NCI-H748 (cell line): Measurements from ENCODE around the gene CARMIL3.

ENCODE experiments used
- DNase-seq: peaks from one replicate; lab custom pipeline; 2025; ENCODE audit not compliant: unreplicated experiment; lab: John Stamatoyannopoulos, UW

Gene CARMIL3

DNA sequence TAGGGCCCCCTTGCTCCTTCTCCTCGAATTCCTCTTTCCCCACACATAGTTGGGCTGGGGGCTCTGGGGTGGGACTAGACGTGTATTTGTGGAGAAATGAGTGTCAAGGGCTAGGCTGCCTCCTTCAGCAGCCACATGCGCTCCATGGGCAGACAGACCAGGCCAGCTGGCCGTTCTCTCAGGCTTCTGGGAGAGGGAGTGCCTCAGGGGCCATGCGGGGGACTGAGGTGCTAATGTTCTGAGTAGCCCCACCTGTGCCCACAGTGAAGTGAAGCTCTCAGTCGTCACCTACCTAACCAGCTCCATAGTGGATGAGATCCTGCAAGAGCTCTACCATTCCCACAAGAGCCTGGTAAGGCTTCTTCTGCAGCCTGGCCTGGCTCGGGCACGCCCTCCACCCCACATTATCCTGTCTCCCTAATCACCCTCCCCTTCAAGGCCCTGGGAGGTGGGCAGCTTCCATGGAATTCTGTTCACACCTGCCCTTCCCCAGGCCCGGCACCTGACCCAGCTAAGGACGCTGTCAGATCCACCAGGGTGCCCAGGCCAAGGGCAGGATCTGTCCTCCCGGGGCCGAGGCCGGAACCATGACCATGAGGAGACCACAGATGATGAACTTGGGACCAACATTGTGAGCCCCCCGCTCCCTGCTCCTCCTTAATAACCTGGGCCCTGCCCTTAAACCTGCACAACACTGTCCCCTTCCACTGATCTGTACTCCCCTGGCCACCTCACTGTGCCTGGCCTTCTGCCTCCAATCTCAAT, 10.6 kb downstream of the CARMIL3 start:
- no peak for DNase-seq

DNA sequence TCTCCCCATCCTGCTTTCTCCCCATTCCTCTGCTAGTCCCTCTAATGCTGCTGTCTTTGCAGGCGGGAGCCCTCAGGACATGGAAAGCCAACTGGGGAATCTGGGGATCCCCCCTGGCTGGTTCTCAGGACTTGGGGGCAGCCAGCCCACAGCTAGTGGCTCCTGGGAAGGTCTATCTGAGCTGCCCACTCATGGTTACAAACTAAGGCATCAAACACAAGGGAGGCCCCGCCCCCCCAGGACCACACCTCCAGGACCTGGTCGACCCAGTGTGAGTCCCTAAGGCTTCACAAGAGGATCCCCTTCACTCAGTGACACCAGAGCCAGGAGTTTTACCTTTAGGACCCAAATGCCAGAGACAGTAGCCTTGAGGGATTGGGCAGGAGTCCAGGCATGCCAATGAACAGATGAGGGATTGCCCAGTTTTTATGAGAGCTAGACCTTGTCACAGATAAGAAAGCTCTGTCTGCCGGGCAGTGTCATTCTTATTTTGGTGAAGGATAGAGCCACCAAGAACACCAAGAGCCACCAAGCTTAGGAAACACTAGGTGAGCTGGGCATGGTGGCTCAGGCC, 11.5 kb downstream of the CARMIL3 start:
- no peak for DNase-seq

DNA sequence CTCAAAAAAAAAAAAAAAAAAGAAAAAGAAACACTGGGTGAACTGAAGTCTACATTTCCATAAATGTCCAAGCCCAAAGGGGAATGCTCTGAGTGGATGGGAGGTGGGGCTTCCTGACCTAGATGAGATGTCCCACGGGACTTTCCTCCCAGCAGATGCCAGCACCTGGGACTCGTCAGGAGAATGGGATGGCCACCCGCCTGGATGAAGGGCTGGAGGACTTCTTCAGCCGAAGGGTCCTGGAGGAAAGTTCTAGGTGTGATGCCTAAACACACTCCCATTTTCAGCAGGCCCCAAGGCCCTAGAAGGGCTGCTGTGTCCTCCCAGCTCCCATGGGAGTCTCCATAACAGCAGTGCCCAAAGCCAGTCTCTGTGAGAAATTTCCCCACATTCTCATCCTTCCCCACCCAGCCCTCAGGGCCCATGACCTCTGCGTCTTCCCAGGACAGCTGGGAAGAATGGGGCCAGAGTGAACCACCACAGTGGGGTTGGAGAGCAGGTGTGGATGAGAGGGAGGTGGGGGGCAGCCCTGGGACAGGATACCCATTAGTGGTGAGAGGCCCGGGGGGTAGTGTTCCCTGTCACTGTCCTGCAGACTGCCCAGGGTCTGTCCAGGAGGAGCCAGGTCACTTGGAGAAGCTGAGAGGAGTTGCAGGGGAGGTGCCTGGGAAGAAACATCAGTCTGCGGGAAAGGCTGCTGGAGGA, 12.4 kb downstream of the CARMIL3 start:
- no peak for DNase-seq

DNA sequence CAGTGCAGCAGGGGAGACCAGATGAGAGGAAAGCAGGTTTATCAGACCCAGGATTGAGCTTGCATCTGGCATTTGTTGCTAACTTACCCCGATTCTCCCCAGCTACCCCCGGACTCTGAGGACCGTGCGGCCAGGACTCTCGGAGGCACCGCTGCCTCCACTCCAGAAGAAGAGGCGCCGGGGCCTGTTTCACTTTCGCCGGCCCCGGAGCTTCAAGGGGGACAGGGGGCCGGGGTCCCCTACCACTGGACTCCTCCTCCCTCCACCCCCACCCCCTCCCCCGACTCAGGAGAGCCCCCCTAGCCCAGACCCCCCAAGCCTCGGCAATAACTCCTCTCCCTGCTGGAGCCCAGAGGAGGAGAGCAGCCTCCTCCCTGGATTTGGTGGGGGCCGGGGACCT, 13.0 kb downstream of the CARMIL3 start:
- DNase-seq: no peak

DNA sequence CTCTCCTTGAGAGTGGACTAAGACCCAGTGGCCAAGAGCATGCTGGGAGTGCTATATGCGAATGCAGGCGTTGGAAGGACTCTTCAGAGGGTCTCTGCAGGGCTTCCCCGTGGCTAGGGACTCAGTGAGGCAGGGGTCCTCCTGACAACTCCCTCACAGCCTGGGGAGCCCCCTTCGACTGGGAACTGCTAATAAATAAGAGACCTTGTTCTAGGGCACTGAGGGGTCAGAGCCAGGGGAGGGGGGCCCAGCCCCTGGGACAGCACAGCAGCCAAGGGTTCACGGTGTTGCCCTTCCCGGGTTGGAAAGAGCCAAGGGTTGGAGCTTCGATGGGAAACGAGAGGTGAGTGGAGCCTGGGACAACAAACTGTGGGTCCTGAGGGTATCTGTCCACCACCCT, 13.6 kb downstream of the CARMIL3 start:
- DNase-seq: no peak

DNA sequence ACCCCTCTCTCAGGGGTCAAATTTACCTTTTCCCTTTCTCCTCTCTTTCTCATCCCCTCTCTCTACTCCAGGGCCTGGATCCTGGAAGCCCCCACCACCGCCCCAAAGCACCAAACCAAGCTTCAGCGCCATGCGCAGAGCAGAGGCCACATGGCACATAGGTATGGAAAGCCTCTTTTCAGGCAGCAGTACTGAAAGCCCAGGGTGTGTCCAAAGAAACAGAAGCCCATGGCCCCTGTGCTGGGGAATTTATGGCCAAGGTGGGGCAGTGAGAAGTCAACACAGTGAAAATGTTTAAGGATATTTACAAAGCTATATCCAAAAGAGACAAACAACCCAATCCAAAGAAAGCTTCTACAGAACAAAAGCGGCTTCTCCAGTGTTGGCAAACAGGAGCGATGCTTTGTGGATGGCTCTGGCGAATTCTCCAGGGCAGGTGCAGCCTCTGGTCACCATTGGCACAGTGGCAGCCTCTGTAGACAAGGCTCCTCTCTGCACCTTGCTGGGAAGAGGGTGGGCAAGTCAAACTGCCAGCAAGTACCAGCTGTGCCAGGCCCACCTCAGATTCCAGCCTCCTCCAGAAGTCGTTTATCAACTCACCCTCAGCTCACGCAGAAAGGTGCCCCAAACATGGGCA, 14.8 kb downstream of the CARMIL3 start:
- DNase-seq: no peak

DNA sequence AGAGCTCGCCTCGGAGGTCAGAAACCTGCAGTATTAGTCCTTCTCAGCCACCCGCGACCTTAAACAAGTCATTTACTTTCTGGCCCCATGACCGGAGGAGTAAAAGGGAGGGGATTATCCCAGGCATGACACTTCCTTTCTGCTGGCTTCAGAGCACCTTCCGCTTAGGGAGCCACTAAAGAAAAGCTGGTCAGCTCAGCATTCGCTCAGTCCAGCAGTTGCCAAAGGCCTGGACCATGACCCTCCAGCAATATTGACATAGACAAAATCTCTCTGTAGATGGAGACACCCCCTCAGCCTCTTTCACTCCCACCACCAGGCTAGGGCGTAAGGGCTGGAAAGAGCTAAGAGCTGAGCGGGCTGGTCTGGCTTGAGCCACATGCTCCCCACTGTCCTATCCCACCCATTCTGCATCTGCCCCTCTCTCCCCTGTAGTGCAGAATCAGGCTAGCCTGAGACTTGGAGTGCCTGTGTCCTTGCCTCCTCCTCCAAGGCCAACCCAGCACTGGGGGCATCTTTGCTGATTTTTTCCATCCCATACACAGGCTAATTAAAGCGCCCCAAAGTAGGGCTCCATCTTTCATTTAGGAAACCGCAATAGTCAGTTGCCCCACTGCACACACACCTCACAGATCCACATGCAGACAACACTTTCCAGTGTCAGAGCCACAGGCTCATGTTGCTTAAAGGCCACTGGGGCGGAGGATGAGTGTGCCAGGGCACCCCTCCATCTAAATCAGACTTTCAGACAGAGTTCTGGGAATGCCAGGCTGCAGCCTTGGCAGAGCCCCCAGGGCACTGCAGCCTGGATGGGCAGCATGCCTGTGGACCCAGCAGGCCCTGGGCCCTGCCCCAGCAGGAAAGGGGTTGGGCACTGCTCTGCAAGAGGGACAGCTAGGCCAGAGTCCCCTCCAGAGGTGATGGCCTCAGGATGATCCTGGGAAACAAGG, 15.6 kb downstream of the CARMIL3 start:
- DNase-seq: no peak

DNA sequence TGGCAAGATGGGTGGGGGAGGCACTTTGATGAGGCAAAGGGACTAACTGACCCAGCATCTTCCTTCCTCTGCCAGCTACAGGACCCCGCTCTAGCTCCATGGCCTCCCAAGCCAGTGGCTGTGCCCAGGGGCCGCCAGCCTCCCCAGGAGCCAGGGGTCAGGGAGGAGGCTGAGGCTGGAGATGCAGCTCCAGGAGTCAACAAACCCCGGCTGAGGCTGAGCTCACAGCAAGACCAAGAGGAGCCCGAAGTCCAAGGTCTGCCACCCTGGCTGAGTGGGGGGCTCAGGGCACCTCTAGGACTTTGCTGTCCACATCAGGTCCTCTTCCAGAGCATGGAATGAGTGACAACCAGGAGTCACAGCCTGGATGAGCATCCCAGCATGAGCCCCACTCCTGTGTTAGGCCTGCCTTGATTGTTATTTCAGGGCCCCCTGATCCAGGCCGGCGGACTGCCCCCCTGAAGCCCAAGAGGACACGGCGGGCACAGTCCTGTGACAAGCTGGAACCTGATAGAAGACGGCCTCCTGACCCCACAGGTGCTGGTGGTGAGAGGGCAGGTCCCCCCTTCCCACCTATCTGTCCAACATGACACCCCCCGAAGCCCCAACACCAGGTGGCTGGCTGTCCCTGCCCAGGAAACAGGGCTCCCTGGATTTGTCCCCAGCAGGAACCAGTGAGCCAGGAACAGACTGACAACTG, 17.1 kb downstream of the CARMIL3 start:
- DNase-seq: no peak

DNA sequence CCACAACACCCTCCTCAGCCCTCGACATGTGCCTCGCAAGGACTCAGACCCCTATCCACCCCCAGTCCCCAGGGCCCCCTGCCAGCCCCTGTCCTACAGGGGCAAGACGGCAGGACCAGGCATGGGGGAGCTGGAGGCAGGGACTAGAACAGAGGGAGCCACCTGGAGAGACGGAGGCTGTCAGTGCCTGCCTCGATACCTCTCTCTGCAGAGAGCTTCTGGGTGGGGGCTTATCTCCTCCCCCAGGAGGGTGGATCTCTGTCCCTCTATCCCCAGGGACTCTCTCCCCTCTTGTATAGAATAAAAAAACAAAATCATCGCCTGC, 17.6 kb downstream of the CARMIL3 start:
- no peak for DNase-seq

DNA sequence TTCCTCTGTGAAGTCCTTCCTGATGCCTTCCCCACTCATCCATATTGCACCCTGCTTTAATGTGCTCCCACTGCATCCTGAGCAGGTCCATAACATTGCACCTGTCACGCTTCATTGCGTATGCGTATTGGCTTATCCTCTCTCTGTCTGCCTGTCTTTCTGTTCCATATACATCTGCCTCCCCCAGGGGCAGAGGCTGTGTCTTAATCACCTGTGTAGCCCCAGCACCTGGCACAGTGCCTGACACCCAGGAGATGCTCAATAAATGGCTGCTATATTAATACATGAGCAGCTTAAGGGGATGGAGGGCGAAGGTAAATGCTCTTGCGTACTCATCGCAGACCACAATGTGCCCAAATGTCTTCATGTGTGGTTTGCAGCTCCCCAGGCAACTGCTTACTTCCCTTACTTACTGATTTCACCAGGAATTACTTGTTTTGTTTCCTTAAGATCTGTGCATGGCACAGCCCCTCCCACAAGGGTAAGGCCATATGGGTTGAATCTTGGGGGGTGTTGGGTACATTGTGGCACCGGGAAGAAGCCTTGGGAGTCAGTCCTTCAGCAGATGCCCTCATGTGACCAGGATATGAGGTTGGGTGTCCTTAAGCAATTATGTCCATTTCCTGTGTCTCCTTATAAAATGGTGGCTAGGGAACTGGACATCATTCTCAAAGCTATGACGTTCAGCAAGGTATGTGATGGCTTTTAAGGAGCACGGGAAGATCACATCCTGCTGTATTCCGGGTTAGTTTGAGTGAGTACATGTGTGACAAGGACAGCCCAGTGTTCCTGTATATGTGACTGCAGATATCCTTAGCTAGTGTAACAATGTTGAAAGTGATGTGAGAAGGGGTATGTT, 18.7 kb downstream of the CARMIL3 start:
- no peak for DNase-seq

DNA sequence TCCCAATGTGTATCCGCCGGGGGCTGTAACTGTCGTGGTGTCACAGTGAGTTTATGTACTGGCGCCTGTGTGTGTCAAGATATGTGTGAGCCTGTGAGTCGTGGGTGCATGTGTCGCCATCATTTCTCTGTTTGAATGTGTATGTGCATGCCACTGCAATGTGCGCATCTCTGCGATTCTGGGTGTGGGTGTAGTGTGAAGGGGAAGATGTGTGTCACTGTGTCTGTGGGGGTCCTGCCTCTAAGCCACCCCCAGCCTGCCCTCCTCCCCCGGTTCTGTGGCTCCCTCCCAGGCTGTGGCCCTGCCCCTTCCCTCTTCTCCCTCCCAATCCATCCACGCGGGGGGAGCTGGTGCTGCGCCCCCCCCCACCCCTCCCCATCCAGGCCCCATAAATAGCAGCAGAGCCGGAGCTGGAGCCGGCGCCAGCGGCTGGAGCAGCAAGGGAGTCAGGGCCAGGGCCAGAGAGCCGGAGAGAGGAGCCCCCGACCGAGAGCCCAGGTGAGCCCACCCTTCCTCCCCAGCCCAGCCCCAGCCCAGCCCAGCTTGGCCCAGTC, 19.4 kb downstream of the CARMIL3 start, which contains the start of gene CPNE6:
Gene CPNE6, plus strand, starts transcription at position 419 of the 554 bp plus-strand sequence. CDS start 1,375 bp downstream, outside the sequence.
- no peak for DNase-seq

DNA sequence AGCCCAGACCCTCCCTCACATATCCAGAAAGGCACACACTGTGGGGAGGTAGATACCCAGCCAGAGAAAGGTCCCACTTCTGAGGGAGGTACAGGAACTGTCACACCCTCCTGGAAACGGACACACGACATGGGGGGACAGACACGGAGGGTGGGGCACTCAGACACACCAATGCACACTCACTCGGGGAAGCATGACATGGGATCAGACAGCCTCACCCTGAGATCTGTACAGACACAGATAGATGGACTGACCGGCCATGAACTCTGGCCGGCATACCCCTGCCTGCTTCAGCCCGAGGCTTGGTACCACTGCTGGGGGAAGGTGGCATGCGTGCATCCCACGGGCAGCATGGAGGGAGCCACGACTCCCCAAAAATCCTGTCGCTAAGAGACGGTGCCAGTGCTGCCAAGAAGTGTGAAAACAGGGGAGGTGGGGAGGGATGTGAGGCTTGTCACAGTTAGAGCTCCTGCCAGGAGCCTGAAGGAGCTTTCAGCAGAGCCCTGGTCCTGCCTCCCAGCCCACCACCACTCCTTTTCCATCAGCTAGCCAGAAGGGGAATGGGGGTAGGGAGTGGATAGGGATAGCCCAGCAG, 20.1 kb downstream of the CARMIL3 start:
- no peak for DNase-seq

DNA sequence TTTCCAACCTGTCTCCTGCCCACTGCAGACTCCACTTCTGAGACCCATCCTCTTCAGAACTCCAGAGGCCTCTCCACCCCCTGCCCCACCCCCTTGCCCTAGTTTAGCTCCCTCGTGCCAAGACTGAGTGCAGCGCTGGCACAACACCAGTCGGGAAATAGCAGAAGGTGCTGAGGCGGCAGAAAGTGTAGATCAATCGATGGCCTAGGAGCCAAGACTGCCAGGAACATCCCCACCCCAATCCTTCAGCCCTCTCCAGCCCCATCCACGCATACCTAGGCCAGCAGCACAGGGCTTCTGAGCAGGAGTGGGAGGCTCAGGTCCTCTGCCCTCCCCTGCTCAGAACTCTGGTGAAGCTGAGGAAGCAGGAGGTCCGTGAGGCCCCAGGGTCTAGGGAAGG, 20.6 kb downstream of the CARMIL3 start:
- DNase-seq: no peak

DNA sequence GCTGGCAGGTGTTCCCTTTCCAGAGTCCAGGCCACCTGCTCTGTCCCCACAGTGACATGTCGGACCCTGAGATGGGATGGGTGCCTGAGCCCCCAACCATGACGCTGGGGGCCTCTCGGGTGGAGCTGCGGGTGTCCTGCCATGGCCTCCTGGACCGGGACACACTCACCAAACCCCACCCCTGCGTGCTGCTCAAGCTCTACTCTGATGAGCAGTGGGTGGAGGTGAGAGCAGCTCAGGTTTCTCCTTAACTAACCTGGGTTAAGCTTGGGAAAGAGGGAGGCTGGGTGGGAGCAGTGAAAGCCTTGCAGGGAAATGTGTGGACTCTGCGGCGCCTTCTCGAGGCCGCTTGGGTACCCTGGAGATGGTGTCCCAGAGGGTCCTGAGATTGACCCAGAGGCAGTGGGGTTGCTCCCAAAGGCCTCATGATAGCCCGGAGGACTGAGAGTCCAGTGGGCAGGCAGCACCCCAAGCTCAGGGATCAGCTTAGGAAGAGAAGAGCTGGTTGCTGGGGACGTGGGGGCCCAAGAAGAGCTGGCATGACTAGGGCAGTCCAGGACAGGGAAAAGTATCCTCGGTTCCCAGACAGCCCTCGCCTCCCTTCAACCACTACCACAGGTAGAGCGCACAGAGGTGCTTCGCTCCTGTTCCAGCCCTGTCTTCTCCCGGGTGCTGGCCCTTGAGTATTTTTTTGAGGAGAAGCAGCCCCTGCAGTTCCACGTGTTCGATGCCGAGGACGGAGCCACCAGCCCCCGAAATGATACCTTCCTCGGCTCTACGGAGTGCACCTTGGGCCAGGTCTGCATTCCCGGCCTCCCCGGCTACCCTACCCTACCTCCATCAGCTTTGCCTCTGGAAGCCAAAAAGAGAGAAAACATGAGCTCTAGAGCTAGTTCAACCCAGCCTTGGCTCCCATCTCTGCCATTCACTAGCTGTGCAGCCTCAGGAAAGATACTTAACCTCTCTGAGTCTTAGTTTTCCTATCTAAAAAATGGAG, 21.4 kb downstream of the CARMIL3 start:
- no peak for DNase-seq

DNA sequence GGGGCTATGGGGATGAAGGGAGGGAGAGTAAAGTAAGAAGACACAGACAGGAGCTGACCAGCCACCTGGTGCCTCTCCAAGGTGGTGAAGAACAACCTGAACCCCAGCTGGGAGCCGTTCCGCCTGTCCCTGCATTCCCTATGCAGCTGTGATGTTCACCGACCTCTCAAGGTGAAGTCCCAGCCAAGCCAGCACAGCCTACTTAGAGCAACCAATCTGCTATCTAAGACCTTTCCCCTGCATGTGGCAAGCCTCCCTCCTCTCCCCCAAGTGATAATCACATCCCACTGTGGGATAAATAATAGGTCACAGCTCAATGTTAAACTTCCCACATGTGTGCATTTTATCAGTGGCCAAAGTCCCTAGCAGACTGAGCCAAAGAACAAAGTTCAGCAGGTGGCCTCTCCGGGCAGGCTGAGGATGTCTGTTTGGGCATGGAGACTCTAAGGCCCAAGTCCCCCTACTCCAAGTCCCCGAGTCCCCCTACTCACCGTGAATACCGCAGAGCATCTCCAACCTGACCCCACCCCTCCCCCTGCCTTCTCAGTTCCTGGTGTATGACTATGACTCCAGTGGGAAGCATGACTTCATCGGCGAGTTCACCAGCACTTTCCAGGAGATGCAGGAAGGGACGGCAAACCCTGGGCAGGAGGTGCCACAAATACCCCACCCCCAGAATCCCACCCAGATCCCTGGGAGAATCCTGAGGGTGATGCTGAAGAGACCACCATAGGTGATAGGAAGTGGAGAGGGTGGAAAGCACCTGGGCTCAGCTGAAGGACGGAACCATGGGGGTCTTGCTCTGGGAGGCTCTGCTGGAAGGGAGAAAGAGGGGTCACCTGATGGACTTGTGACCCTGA, 23.0 kb downstream of the CARMIL3 start:
- no peak for DNase-seq
